ENCODE data around the gene ATP6V0A1.

DNA sequence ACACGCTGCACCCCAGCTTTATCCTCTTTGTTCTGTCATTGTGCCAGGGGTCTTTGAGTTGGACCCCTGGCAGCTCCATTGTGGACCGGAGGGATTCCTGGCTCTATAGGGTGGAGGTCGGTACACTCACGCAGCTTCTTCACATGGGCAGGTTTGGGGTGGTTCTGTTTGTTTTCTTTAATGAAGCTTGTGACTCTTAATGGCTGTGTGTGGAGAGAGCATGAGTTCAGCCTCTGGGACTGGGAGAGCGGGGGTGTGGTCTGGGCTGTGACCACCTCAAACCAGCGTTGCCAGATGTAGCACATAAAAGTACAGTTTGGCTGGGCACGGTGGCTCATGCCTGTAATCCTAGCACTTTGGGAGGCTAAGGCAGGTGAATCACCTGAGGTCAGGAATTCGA, 56.2 kb downstream of the ATP6V0A1 start:
- TF ChIP-seq MXI1 (conservative IDR thresholded peaks at IDR 0.05; ENCODE audit: poor library complexity, severe bottlenecking) (no peak), TAF1 (IDR thresholded peaks at IDR 0.05; ENCODE audit: low read depth) (no peak), POLR2AphosphoS5 (IDR thresholded peaks at IDR 0.05) (no peak), EP300 (conservative IDR thresholded peaks at IDR 0.05; ENCODE audit: poor library complexity, severe bottlenecking) (no peak), SMC3 (conservative IDR thresholded peaks at IDR 0.05; ENCODE audit: poor library complexity) (no peak), EZH2 (IDR thresholded peaks at IDR 0.05; ENCODE audit: borderline replicate concordance, insufficient read depth, low read length, poor library complexity, severe bottlenecking) (no peak), RAD21 (conservative IDR thresholded peaks at IDR 0.05) (no peak)
- TF ChIP-seq, protein P1, sequence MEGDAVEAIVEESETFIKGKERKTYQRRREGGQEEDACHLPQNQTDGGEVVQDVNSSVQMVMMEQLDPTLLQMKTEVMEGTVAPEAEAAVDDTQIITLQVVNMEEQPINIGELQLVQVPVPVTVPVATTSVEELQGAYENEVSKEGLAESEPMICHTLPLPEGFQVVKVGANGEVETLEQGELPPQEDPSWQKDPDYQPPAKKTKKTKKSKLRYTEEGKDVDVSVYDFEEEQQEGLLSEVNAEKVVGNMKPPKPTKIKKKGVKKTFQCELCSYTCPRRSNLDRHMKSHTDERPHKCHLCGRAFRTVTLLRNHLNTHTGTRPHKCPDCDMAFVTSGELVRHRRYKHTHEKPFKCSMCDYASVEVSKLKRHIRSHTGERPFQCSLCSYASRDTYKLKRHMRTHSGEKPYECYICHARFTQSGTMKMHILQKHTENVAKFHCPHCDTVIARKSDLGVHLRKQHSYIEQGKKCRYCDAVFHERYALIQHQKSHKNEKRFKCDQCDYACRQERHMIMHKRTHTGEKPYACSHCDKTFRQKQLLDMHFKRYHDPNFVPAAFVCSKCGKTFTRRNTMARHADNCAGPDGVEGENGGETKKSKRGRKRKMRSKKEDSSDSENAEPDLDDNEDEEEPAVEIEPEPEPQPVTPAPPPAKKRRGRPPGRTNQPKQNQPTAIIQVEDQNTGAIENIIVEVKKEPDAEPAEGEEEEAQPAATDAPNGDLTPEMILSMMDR (IDR thresholded peaks at IDR 0.05; ENCODE audit: poor library complexity, severe bottlenecking) = no peak
- TF ChIP-seq, protein P2, sequence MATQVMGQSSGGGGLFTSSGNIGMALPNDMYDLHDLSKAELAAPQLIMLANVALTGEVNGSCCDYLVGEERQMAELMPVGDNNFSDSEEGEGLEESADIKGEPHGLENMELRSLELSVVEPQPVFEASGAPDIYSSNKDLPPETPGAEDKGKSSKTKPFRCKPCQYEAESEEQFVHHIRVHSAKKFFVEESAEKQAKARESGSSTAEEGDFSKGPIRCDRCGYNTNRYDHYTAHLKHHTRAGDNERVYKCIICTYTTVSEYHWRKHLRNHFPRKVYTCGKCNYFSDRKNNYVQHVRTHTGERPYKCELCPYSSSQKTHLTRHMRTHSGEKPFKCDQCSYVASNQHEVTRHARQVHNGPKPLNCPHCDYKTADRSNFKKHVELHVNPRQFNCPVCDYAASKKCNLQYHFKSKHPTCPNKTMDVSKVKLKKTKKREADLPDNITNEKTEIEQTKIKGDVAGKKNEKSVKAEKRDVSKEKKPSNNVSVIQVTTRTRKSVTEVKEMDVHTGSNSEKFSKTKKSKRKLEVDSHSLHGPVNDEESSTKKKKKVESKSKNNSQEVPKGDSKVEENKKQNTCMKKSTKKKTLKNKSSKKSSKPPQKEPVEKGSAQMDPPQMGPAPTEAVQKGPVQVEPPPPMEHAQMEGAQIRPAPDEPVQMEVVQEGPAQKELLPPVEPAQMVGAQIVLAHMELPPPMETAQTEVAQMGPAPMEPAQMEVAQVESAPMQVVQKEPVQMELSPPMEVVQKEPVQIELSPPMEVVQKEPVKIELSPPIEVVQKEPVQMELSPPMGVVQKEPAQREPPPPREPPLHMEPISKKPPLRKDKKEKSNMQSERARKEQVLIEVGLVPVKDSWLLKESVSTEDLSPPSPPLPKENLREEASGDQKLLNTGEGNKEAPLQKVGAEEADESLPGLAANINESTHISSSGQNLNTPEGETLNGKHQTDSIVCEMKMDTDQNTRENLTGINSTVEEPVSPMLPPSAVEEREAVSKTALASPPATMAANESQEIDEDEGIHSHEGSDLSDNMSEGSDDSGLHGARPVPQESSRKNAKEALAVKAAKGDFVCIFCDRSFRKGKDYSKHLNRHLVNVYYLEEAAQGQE (IDR thresholded peaks at IDR 0.05; ENCODE audit: borderline replicate concordance) = no peak

All from neural cell (in vitro differentiated cells).